ES-I3 (cell line): Measurements from ENCODE around the gene CD79B.
A peak's percentile ranks its signal among the peaks of the same experiment; 100 is the strongest.

Experiments
- H3K36me3 ChIP-seq: 2 replicates; pipeline ENCODE4 v1.6.1; 2013; ENCODE audit warnings: mild to moderate bottlenecking, low read length, control low read depth, moderate library complexity; ENCODE audit not compliant: insufficient read depth
- H3K4me1 ChIP-seq: 2 replicates; pipeline ENCODE4 v1.6.1; 2013; ENCODE audit warnings: mild to moderate bottlenecking, control low read depth, low read length; ENCODE audit not compliant: insufficient read depth
- H3K9ac ChIP-seq: 2 replicates; pipeline ENCODE4 v1.6.1; 2013; ENCODE audit warnings: low read depth, mild to moderate bottlenecking, low read length, moderate library complexity
- H3K9me3 ChIP-seq: 2 replicates; pipeline ENCODE4 v1.6.1; 2013; ENCODE audit warnings: mild to moderate bottlenecking, low read length, moderate library complexity; ENCODE audit not compliant: control insufficient read depth, insufficient read depth

Gene CD79B

GRCh38 chr17:63931981-63932561 lies at the start of gene CD79B:
Gene CD79B, minus strand, starts transcription at chr17:63932331. Its CDS starts 70 bp downstream, at chr17:63932261.
- peaks cover 16% of the 10 kb centered on the region; the same call in 1 of the 2 replicates for H3K4me1 ChIP-seq
- peak within 1 kb of the TSS; percentile 12; the same call in 1 of the 2 replicates for H3K9ac ChIP-seq
- H3K9me3 ChIP-seq: no peaks in the 10 kb centered on the region
- H3K36me3 ChIP-seq: no peaks in the 10 kb centered on the region

DNA sequence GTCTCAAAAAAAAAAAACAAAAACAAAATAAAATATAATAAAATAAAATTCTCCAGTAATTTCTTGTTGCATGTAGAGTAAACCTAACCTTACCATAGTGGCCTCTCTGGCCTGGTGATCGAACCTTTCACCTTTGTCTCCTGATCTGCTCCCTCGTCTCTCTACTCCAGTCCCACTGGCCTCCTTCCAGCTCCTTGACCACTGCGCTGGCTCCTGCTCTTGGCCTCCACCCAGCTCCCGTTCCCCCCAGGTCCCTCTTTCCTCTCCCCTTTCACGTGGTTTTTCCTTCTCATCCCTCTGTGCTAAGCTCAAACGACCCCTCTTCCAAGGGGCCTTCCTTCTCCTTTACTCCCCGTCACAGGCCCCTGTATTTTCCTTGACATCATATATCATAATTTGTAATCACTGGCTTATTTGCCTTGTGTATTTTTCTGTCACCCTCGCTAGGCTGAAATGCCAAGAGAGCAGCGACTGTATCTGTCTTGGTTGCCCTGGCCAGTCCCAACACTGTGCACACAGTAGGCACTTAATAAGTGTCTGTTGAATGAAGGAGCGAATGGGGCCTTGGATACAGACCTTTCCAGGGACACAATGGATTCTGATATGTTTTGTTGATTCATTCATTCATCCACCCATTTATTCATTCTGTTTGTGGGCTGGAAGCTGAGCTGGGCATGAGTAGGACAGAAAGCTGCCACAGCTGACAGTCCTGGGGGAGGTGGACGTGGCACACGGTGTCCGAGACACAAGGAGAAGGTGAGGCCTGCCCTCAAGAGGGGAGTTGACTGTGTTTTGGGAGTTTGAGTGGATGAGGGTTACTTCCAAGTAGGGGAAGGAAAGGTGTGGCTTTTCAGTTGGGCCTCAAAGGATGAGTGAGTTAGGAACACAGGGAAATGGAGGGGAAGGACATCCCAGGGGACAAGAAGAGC lies 46.4 kb upstream of the CD79B start:
- no peaks in the 10 kb centered on the region; the same call in 1 of the 2 replicates for H3K9me3 ChIP-seq
- no peaks in the 10 kb centered on the region for H3K36me3 ChIP-seq
- H3K9ac ChIP-seq: no peak overlapping the region
- H3K4me1 ChIP-seq: peaks cover 13% of the 10 kb centered on the region; the same call in 1 of the 2 replicates

DNA sequence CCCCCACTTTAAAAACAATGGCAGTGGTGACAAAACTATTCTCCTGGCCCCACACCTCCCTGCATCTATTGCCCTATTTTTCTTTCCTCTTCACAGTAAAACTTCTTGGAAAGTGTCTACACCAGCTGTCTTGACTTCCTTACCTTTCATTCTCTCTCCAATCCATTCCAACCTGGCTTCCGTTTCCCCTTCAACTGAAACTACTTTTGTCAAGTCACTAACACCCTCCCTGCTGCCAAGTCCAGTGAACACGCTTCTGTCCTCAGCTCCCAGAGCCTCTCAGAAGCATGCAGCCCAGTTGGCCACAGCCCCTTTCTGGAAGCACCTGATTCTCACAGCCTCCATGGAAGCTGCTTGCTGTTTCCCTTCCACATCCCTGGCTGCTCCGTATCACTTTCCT lies 44.6 kb upstream of the CD79B start:
- no peak overlapping the region for H3K9ac ChIP-seq

DNA sequence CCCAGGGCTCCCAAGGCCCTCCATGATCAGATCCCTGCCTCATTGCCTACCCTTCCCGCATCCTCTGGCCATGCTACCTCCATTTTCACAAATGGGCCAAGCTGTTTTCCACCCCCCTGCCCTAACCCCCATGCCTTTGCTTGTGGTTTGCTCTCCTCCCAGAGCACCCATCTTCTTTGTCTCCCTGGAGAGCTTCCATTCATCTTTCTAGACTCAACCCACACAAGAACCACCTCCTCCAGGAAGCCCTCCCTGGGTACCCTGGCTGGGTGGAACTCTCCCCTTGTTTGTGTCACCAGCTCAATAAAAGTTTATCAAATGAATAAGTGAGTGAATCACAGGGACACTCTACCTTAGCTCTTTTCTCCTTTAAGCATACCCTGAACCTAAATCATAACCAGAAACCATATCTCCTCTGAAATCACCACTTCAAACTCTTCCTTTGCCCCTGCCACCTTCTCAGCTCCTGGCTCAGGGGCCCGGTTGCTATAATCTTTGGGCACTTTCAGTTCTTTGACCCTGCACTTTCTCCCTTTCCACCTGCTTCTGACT lies 43.5 kb upstream of the CD79B start:
- Histone ChIP-seq H3K9ac (no peak overlapping the region), H3K9me3 (no peaks in the 10 kb centered on the region; the same call in 1 of the 2 replicates), H3K36me3 (no peaks in the 10 kb centered on the region), H3K4me1 (peaks cover 13% of the 10 kb centered on the region; the same call in 1 of the 2 replicates)

More for the DNA sequence above, 44.6 kb upstream of the CD79B start:
- H3K4me1 ChIP-seq: peaks cover 13% of the 10 kb centered on the region; the same call in 1 of the 2 replicates
- no peaks in the 10 kb centered on the region; the same call in 1 of the 2 replicates for H3K9me3 ChIP-seq
- no peaks in the 10 kb centered on the region for H3K36me3 ChIP-seq

DNA sequence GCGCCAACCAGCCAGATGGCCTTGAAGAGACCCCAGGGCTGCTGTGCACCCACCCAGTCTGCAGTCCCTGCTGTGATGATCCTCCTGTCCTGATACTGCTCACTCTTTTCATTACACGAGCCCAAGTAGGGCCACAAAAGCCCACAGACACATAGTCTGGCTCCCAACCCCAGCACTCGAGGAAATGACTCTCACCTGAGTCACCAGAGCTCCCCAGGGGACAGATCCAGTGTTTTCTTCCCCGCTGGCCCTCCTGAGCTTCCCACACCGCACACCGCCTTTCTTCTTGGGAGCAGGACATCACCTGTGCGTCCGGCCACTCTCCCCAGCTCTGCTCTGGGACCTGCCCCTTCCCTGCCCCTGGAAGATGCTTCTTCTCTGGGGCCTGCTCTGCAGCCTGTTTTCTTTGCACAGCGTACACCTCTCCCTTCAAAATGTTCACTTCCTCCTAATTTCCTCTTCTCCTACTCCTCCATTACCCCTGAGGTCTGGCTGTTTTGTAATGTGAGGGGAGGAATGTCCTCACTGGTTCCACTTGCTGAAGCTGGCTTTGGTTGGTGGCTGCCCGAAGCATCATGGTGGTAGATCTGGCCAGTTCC lies 42.6 kb upstream of the CD79B start:
- Histone ChIP-seq H3K9me3 (no peaks in the 10 kb centered on the region; the same call in 1 of the 2 replicates), H3K9ac (no peak overlapping the region), H3K4me1 (peaks cover 13% of the 10 kb centered on the region; the same call in 1 of the 2 replicates), H3K36me3 (no peaks in the 10 kb centered on the region)

GRCh38 chr17:63973930-63974593 lies 41.9 kb upstream of the CD79B start:
- H3K4me1 ChIP-seq: peaks cover 13% of the 10 kb centered on the region; the same call in 1 of the 2 replicates

GRCh38 chr17:63973247-63973646 lies 41.1 kb upstream of the CD79B start:
- Histone ChIP-seq H3K9me3 (no peaks in the 10 kb centered on the region; the same call in 1 of the 2 replicates), H3K36me3 (no peaks in the 10 kb centered on the region), H3K9ac (no peak overlapping the region), H3K4me1 (peaks cover 13% of the 10 kb centered on the region; the same call in 1 of the 2 replicates)

More at GRCh38 chr17:63973930-63974593, 41.9 kb upstream of the CD79B start:
- H3K9ac ChIP-seq: no peak overlapping the region
- no peaks in the 10 kb centered on the region; the same call in 1 of the 2 replicates for H3K9me3 ChIP-seq
- H3K36me3 ChIP-seq: no peaks in the 10 kb centered on the region

GRCh38 chr17:63972796-63973195 lies 40.7 kb upstream of the CD79B start, which contains the start of gene SCN4A:
Gene SCN4A, minus strand, starts transcription at chr17:63972918. Its CDS starts 77 bp downstream, at chr17:63972841.
- Histone ChIP-seq H3K4me1 (peaks cover 13% of the 10 kb centered on the region; the same call in 1 of the 2 replicates), H3K9ac (no peak within 1 kb of the TSS), H3K9me3 (no peaks in the 10 kb centered on the region; the same call in 1 of the 2 replicates), H3K36me3 (no peaks in the 10 kb centered on the region)

DNA sequence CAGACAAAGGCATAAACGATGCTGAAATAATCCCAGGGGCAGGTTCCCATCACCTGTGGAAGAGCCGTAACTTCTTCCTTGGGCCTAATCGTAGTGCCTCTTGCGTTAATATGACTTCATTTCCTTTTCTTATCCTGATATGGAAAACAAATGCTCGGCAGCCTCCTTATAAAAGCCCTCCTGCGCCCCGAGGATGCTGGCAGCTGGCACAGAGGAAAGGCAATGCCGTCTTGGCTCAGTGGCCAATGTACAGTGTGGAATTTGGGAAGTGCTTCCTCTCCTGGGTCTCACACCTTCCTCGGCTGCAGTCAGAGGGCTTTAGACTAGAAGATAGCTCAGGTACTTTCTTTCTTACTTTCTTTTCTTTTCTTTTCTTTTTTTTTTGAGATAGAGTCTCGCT lies 37.1 kb upstream of the CD79B start:
- Histone ChIP-seq H3K4me1 (peaks cover 6% of the 10 kb centered on the region; the same call in 1 of the 2 replicates), H3K36me3 (no peaks in the 10 kb centered on the region), H3K9ac (no peak overlapping the region), H3K9me3 (no peaks in the 10 kb centered on the region)

DNA sequence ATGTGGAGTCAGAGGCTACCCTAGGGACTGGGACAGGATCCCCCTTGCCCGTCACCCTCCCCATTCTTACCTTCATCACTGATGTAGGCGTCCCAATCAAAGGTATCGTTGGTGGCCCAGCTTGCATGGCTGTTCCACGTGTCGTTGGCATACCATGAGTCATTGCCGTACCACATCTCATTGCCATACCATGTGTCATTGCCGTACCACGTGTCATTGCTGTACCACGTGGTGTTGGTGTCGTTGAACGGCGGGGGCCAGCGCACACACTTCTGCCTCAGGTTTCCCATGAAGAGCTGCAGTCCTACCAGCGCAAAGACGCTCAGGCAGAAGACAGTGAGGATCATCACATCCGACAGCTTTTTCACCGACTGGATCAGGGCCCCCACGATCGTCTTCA lies 35.8 kb upstream of the CD79B start:
- H3K9me3 ChIP-seq: no peaks in the 10 kb centered on the region
- no peaks in the 10 kb centered on the region for H3K36me3 ChIP-seq
- H3K4me1 ChIP-seq: no peaks in the 10 kb centered on the region
- H3K9ac ChIP-seq: no peak overlapping the region

DNA sequence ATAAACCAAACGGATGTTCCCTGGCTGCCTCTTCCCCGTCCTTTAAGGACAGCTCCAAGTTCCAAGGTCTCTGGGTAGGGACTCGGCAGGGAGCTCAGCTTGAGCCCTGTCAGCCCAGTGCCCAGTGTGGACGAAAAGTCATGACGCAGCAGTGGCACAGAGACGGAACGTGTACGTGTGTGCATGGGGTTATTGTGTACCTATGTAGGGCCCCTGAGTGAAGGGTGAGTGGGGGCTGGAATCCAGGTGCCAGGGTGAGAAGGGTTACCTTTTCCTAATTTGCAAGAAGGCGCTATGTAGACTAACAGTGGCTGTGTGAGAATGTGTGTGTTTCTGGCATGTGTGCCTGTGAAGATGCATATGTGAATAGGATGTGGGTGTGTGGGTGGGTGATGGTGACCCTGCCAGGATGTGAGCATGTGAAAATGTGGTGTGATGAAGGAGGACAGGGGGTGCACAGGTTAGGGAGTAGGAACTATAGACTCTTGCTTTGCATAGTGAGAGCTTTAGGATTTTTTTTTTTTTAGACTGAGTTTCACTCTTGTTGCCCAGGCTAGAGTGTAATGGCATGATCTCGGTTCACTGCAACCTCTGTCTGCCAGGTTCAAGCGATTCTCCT lies 34.6 kb upstream of the CD79B start:
- Histone ChIP-seq H3K4me1 (peaks cover 8% of the 10 kb centered on the region), H3K36me3 (no peaks in the 10 kb centered on the region), H3K9me3 (no peaks in the 10 kb centered on the region), H3K9ac (no peak overlapping the region)

- Histone ChIP-seq H3K9me3 (no peaks in the 10 kb centered on the region), H3K36me3 (no peaks in the 10 kb centered on the region), H3K4me1 (peaks cover 8% of the 10 kb centered on the region), H3K9ac (no peak overlapping the region)
Observed at GRCh38 chr17:63963123-63963522, 31.0 kb upstream of the CD79B start.

DNA sequence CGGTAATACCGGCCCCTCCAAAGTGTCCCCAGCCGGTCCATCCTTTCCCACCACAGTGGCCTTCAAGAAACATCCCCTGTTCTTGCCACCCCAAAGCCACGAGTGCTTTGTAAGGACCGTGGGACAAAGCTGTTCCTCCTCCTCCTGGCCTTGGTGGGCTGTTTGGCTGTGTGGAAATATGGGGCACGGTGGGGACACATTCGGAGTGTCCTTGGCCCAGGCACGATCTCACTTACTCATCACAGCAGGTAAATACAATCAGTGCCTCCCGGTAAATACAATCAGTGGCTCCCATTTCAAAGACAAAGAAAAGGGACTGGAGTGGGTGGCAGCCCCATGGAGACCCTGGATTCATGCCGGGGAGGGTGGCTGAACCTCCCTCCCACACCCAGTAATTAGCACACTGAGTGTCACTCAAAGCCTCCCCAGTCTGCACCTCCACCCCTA lies 30.2 kb upstream of the CD79B start:
- Histone ChIP-seq H3K36me3 (no peaks in the 10 kb centered on the region), H3K9ac (peak overlapping the region; percentile 8; the same call in 1 of the 2 replicates), H3K9me3 (no peaks in the 10 kb centered on the region), H3K4me1 (peaks cover 8% of the 10 kb centered on the region)
